Stimulated activated CD4-positive, alpha-beta T cell treated with anti-CD3 and anti-CD28 coated beads, Interleukin-2, amount 100 ng/mL, for 24 hours (primary cell): ENCODE data around the gene ARSJ.
A peak's percentile ranks its signal among the peaks of the same experiment; 100 is the strongest.

Source experiments
- DNase-seq, 2 donors: peaks; one replicate each; pipeline ENCODE4 v3.0.0-alpha.2; 2020

Gene ARSJ

GRCh38 chr4:113888006-113888405 is 91.4 kb downstream of the ARSJ start:
- no peak for DNase-seq

GRCh38 chr4:113885291-113885690 is 94.2 kb downstream of the ARSJ start:
- DNase-seq: no peak

GRCh38 chr4:113884655-113885054 is 94.8 kb downstream of the ARSJ start:
- no peak for DNase-seq

GRCh38 chr4:113882668-113883067 is 96.8 kb downstream of the ARSJ start:
- no peak for DNase-seq

GRCh38 chr4:113881256-113881655 is 98.2 kb downstream of the ARSJ start:
- no peak for DNase-seq

GRCh38 chr4:113880240-113881028 is 99.0 kb downstream of the ARSJ start:
- no peak for DNase-seq

- no peak for DNase-seq
Observed at GRCh38 chr4:113878668-113879067, 100.8 kb downstream of the ARSJ start.

GRCh38 chr4:113874480-113874879 is 105.0 kb downstream of the ARSJ start:
- DNase-seq: no peak

- no peak for DNase-seq
Observed at GRCh38 chr4:113873508-113873907, 105.9 kb downstream of the ARSJ start.

GRCh38 chr4:113872426-113873260 is 106.8 kb downstream of the ARSJ start:
- no peak for DNase-seq

- DNase-seq: no peak
Observed at GRCh38 chr4:113871080-113871479, 108.4 kb downstream of the ARSJ start.

- DNase-seq: peak; percentile 63 to 71
Observed at GRCh38 chr4:113869743-113870375, 109.6 kb downstream of the ARSJ start.

GRCh38 chr4:113866611-113867010 is 112.8 kb downstream of the ARSJ start:
- no peak for DNase-seq

GRCh38 chr4:113858924-113859323 is 120.5 kb downstream of the ARSJ start:
- DNase-seq: no peak

GRCh38 chr4:113851816-113852215 is 127.6 kb downstream of the ARSJ start:
- DNase-seq: no peak
